WTC11 (cell line): ENCODE data around the gene MT1G.

Experiments used
- ZBTB21 ChIP-seq: sonication (generic); formaldehyde crosslinking; IDR thresholded peaks from 2 replicates; pipeline ENCODE4 v1.8.1; 2023; ENCODE audit warnings: mild to moderate bottlenecking, missing genetic modification reagents, borderline replicate concordance
- TF ChIP-seq, protein P1 (sequence below): sonication (generic); formaldehyde crosslinking; IDR thresholded peaks from 2 replicates; pipeline ENCODE4 v1.8.0; 2022; ENCODE audit warnings: mild to moderate bottlenecking, missing genetic modification reagents

DNA sequence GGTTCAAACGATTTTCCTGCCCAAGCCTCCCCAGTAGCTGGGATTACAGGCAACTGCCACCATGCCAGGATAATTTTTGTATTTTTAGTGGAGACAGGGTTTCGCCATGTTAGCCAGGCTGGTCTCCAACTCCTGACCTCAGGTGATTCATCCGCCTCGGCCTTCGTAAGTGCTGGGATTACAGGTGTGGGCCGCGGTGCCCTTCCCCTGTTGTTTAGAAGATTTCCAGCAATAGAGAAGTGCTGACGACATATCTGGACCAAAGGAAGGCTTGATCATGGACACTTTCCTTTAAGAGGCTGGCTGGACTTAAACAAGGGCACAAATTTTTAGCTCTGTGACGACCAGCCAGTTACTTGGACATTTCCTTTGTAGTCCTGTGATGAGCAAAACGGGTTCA is 36.7 kb downstream of the MT1G start:
- TF ChIP-seq, protein P1, sequence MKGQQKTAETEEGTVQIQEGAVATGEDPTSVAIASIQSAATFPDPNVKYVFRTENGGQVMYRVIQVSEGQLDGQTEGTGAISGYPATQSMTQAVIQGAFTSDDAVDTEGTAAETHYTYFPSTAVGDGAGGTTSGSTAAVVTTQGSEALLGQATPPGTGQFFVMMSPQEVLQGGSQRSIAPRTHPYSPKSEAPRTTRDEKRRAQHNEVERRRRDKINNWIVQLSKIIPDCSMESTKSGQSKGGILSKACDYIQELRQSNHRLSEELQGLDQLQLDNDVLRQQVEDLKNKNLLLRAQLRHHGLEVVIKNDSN = no peak
- TF ChIP-seq ZBTB21 (CRISPR knock-in tag) = no peak
